SU-DHL-6 (cell line): ENCODE results near the gene ZNF333.

ENCODE experiments used
- H2AFZ ChIP-seq: fragments of 200-600 bp; sonication (generic); 2 replicates; pipeline ENCODE4 v1.6.1; 2014; ENCODE audit warnings: low read depth, mild to moderate bottlenecking, moderate library complexity, mixed read lengths, antibody characterized with exemption, low read length; ENCODE audit not compliant: severe bottlenecking
- H3F3A ChIP-seq: fragments of 200-600 bp; shearing (Covaris generic); 2 replicates; pipeline ENCODE4 v1.6.0; 2016; ENCODE audit warnings: antibody characterized with exemption, mild to moderate bottlenecking; ENCODE audit not compliant: insufficient read depth
- H3K27ac ChIP-seq: fragments of 200-600 bp; sonication (generic); 2 replicates; pipeline ENCODE4 v1.5.1; 2016; ENCODE audit warnings: low read depth, mild to moderate bottlenecking, low read length, moderate library complexity, mixed read lengths
- H3K27me3 ChIP-seq: fragments of 200-600 bp; sonication (generic), shearing (Covaris generic); 2 replicates; pipeline ENCODE4 v1.6.0; 2014; ENCODE audit warnings: mild to moderate bottlenecking, low read length
- H3K36me3 ChIP-seq: fragments of 200-600 bp; sonication (generic); 2 replicates; pipeline ENCODE4 v1.6.1; 2014; ENCODE audit warnings: mild to moderate bottlenecking, low read length, mixed read lengths
- H3K4me2 ChIP-seq: fragments of 300-600, 200-600 bp; shearing (Covaris generic), sonication (generic); 2 replicates; pipeline ENCODE4 v1.6.0; 2014; ENCODE audit warnings: low read length, low read depth, mild to moderate bottlenecking; ENCODE audit not compliant: poor library complexity, severe bottlenecking
- H3K4me3 ChIP-seq: fragments of 200-600 bp; sonication (generic); 2 replicates; pipeline ENCODE4 v1.5.1; 2014; ENCODE audit warnings: antibody characterized with exemption, low read length, mild to moderate bottlenecking, mixed read lengths; ENCODE audit not compliant: insufficient read depth, poor library complexity, severe bottlenecking
- H3K79me2 ChIP-seq: fragments of 200-600 bp; sonication (generic); 2 replicates; pipeline ENCODE4 v1.6.1; 2014; ENCODE audit warnings: mild to moderate bottlenecking, low read length, moderate library complexity; ENCODE audit not compliant: insufficient read depth
- H3K9ac ChIP-seq: fragments of 200-600 bp; sonication (generic); 2 replicates; pipeline ENCODE4 v1.7.0; 2014; ENCODE audit warnings: mild to moderate bottlenecking, low read length
- H3K9me2 ChIP-seq: fragments of 200-600 bp; sonication (generic); replicated peaks from 2 replicates; pipeline ENCODE4 v1.6.1; 2014; ENCODE audit warnings: low read length; ENCODE audit not compliant: insufficient read depth
- H3K9me3 ChIP-seq: fragments of 200-600 bp; sonication (generic); 2 replicates; pipeline ENCODE4 v1.6.1; 2014; ENCODE audit warnings: low read length, mixed read lengths; ENCODE audit not compliant: insufficient read depth
- H4K20me1 ChIP-seq: fragments of 200-600 bp; sonication (generic); 2 replicates; pipeline ENCODE4 v1.6.1; 2014; ENCODE audit warnings: low read depth, mild to moderate bottlenecking, antibody characterized with exemption, low read length, moderate library complexity, mixed read lengths
- CTCF ChIP-seq: fragments of 200-600 bp; sonication (generic); IDR thresholded peaks from one replicate; pipeline ENCODE4 v1.5.1; 2017; ENCODE audit warnings: antibody characterized with exemption, mild to moderate bottlenecking, low read length, moderate library complexity; ENCODE audit not compliant: insufficient read depth, poor library complexity, severe bottlenecking
- EZH2phosphoT487 ChIP-seq: fragments of 200-600 bp; sonication (generic), shearing (Covaris generic); conservative IDR thresholded peaks from 2 replicates; pipeline ENCODE4 v1.6.1; 2018; ENCODE audit warnings: mild to moderate bottlenecking, antibody characterized with exemption, low read length, moderate library complexity, mixed read lengths

The ZNF333 gene

GRCh38 chr19:14650161-14650560 lies 39.7 kb upstream of the ZNF333 start:
- H3K27ac ChIP-seq, result no peak overlapping the region
- H3K9me3 ChIP-seq, result no peaks in the 10 kb centered on the region
- no peaks in the 10 kb centered on the region for H4K20me1 ChIP-seq
- H3K27me3 ChIP-seq, result no peaks in the 10 kb centered on the region
- H3K4me3 ChIP-seq, result no peak overlapping the region
- no peaks in the 10 kb centered on the region for H3K79me2 ChIP-seq
- no peaks in the 10 kb centered on the region for H3F3A ChIP-seq
- no peaks in the 10 kb centered on the region for H3K36me3 ChIP-seq
- no peak for TF ChIP-seq CTCF
- TF ChIP-seq EZH2phosphoT487, result no peak
- H3K9ac ChIP-seq, result no peak overlapping the region
- H3K9me2 ChIP-seq, result no peaks in the 10 kb centered on the region
- H3K4me2 ChIP-seq, result no peak overlapping the region
- H2AFZ ChIP-seq, result no peak overlapping the region

DNA sequence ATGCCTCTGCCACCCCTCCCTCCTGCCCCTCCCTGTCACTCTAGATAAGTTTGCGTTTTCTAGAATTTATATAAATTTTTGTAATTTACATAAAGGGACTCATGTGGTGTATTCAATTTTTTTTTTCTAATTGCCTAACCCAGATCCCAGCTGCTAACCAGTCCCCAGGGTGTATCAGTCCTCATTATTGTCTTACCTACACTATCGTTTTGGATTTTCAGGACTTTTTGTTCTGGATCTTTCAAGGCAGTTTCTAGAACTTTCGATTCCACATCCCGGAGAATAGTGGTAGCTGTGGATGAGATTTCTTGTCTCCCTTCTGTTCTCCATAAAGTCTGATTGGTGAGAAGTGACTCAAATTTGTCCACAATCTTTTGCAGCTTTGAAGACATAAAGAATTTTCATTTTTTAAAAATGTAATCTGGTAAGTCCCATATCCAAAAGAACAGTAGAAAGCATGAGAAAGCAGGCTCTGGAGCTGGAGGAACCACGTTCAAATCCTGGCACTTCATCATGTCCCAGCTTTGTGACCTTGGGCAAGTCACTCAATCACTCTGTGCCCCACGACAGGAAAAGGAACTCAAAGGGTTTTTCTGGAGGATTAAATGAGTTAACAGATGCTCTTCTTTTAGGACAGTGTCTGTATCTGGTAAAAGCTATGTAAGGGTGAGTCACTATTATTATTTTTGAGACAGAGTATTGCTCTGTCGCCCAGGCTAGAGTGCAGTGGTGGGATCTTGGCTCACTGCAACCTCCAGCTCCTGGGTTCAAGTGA lies 34.9 kb upstream of the ZNF333 start:
- H2AFZ ChIP-seq, result no peak overlapping the region
- H3K4me3 ChIP-seq, result no peak overlapping the region
- TF ChIP-seq EZH2phosphoT487, result no peak
- no peak for TF ChIP-seq CTCF
- no peaks in the 10 kb centered on the region for H3F3A ChIP-seq
- no peak overlapping the region for H3K9ac ChIP-seq
- no peaks in the 10 kb centered on the region for H3K9me3 ChIP-seq
- no peaks in the 10 kb centered on the region for H3K36me3 ChIP-seq
- no peak overlapping the region for H3K27ac ChIP-seq
- no peaks in the 10 kb centered on the region for H3K27me3 ChIP-seq
- no peaks in the 10 kb centered on the region for H4K20me1 ChIP-seq
- H3K4me2 ChIP-seq, result no peak overlapping the region
- no peaks in the 10 kb centered on the region for H3K79me2 ChIP-seq
- no peaks in the 10 kb centered on the region for H3K9me2 ChIP-seq

GRCh38 chr19:14655726-14656125 lies 34.1 kb upstream of the ZNF333 start:
- H2AFZ ChIP-seq, result no peak overlapping the region
- no peaks in the 10 kb centered on the region for H3F3A ChIP-seq
- H3K79me2 ChIP-seq, result no peaks in the 10 kb centered on the region
- no peaks in the 10 kb centered on the region for H3K9me3 ChIP-seq
- TF ChIP-seq CTCF, result no peak
- no peak for TF ChIP-seq EZH2phosphoT487
- no peaks in the 10 kb centered on the region for H3K27me3 ChIP-seq
- no peak overlapping the region for H3K4me3 ChIP-seq
- H3K27ac ChIP-seq, result no peak overlapping the region
- H3K9me2 ChIP-seq, result no peaks in the 10 kb centered on the region
- H3K9ac ChIP-seq, result no peak overlapping the region
- no peak overlapping the region for H3K4me2 ChIP-seq
- H3K36me3 ChIP-seq, result no peaks in the 10 kb centered on the region
- no peaks in the 10 kb centered on the region for H4K20me1 ChIP-seq
